A549 (cell line): ENCODE data around the gene ODAD2.

ENCODE experiments used
- CBX8 ChIP-seq: fragments of 200-600 bp; sonication (generic); IDR thresholded peaks from 2 replicates; pipeline ENCODE4 v1.6.1; 2016
- CEBPB ChIP-seq, 2 experiments: fragments of >200 bp in 1 of 2; sonication (Bioruptor Twin) in 1 of 2; formaldehyde crosslinking in 1 of 2; IDR thresholded peaks; 2 replicates each; pipeline ENCODE4 v1.6.1; 2012 to 2016
- CTCF ChIP-seq: fragments of >200 bp; sonication (Bioruptor Twin); formaldehyde crosslinking; IDR thresholded peaks from 3 replicates; pipeline ENCODE4 v1.5.1; 2016
- ELK1 ChIP-seq: fragments of 150-350 bp; IDR thresholded peaks from 2 replicates; pipeline ENCODE4 v1.6.1; 2014; ENCODE audit warnings: low read depth, mild to moderate bottlenecking, low read length
- ESRRA ChIP-seq: fragments of 150-350 bp; IDR thresholded peaks from 2 replicates; pipeline ENCODE4 v1.6.1; 2014; ENCODE audit warnings: mild to moderate bottlenecking, low read length, borderline replicate concordance
- HOXA7 ChIP-seq: fragments of 250-450 bp; sonication (Bioruptor Pico); IDR thresholded peaks from 2 replicates; pipeline ENCODE4 v1.5.0; 2020; ENCODE audit warnings: mild to moderate bottlenecking, moderate library complexity
- MAX ChIP-seq: IDR thresholded peaks from 2 replicates; pipeline ENCODE4 v1.6.1; 2012
- ZFP36 ChIP-seq: fragments of 450-650 bp; IDR thresholded peaks from 2 replicates; pipeline ENCODE4 v1.6.1; 2014; ENCODE audit warnings: borderline replicate concordance; ENCODE audit not compliant: partially characterized antibody

- no peak for TF ChIP-seq MAX
- no peak for TF ChIP-seq ZFP36
- no peak for TF ChIP-seq ELK1
- no peak for TF ChIP-seq CEBPB (IDR thresholded peaks at IDR 0.05)
- no peak for TF ChIP-seq CTCF
- no peak for TF ChIP-seq ESRRA
- no peak for TF ChIP-seq CBX8
- TF ChIP-seq HOXA7 (CRISPR knock-in tag) = no peak
These were observed 86.6 kb downstream of the ODAD2 start for GRCh38 chr10:27912231-27912630.
